PC-9 (cell line): ENCODE results near the gene NFKBIE. TPM values are rescaled to one million over a fixed set of nuclear protein-coding genes. Genes with fewer than 3 reads are reported as not detected.

Experiments
- BruUV-seq: library from RNA; stranded (reverse); fragments of 400-500 nt; replicated peaks from 2 replicates; lab custom pipeline; 2021; lab: Mats Ljungman, UMichigan
- CTCF ChIA-PET: fragments of 300-600 bp; sonication (Branson Sonifier 250); formaldehyde crosslinking; loops from one replicate; lab custom pipeline; 2022; ENCODE audit warnings: antibody characterized with exemption; lab: Charles Lee
- POLR2A ChIA-PET: fragments of 300-600 bp; sonication (Branson Sonifier 250); formaldehyde crosslinking; loops from one replicate; lab custom pipeline; 2022; ENCODE audit warnings: antibody characterized with exemption; ENCODE audit not compliant: unreplicated experiment; lab: Charles Lee
- DNase-seq, 2 experiments: peaks; one replicate each; pipeline versions ENCODE4 v3.0.0 to v3.0.0-alpha.2; 2015 to 2022; ENCODE audit warnings: mixed read lengths in 1 of 2
- H2AFZ ChIP-seq: fragments of 200-600 bp; sonication (generic); 2 replicates; pipeline ENCODE4 v1.8.1; 2017; ENCODE audit warnings: antibody characterized with exemption
- H3F3A ChIP-seq: fragments of 200-600 bp; sonication (generic); 2 replicates; pipeline ENCODE4 v1.8.1; 2017; ENCODE audit warnings: antibody characterized with exemption, mild to moderate bottlenecking, low read depth; ENCODE audit not compliant: insufficient read depth
- H3K27ac ChIP-seq: fragments of 200-600 bp; sonication (generic); 2 replicates; pipeline ENCODE4 v1.6.1; 2016; ENCODE audit warnings: mixed run types
- H3K27me3 ChIP-seq: fragments of 200-600 bp; sonication (generic); 2 replicates; pipeline ENCODE4 v1.6.1; 2016; ENCODE audit warnings: low read depth, mixed run types; ENCODE audit not compliant: insufficient read depth
- H3K36me3 ChIP-seq: fragments of 200-600 bp; sonication (generic); 2 replicates; pipeline ENCODE4 v1.6.1; 2016; ENCODE audit warnings: low read depth, mixed run types
- H3K4me1 ChIP-seq: fragments of 200-600 bp; sonication (generic); replicated peaks from 2 replicates; pipeline ENCODE4 v1.6.1; 2016; ENCODE audit warnings: mixed run types; ENCODE audit not compliant: insufficient read depth
- H3K4me2 ChIP-seq: fragments of 200-600 bp; sonication (generic); 2 replicates; pipeline ENCODE4 v1.6.1; 2017; ENCODE audit warnings: mixed run types
- H3K4me3 ChIP-seq: fragments of 200-600 bp; sonication (generic); 2 replicates; pipeline ENCODE4 v1.6.1; 2016; ENCODE audit warnings: mixed run types
- H3K79me2 ChIP-seq: fragments of 200-600 bp; sonication (generic); 2 replicates; pipeline ENCODE4 v1.6.1; 2017; ENCODE audit warnings: low read depth, mixed run types
- H3K9me2 ChIP-seq: fragments of 200-600 bp; sonication (generic); 2 replicates; pipeline ENCODE4 v1.8.1; 2017; ENCODE audit warnings: mild to moderate bottlenecking; ENCODE audit not compliant: insufficient read depth
- H3K9me3 ChIP-seq: fragments of 200-600 bp; sonication (generic); 2 replicates; pipeline ENCODE4 v1.8.1; 2016; ENCODE audit warnings: low read depth; ENCODE audit not compliant: insufficient read depth
- H4K20me1 ChIP-seq: fragments of 200-600 bp; sonication (generic); 2 replicates; pipeline ENCODE4 v1.8.1; 2017; ENCODE audit not compliant: insufficient read depth
- CTCF ChIP-seq: fragments of 200-600 bp; sonication (generic); conservative IDR thresholded peaks from 2 replicates; pipeline ENCODE4 v1.6.1; 2017; ENCODE audit warnings: mixed run types, antibody characterized with exemption, mild to moderate bottlenecking, moderate library complexity
- EZH2 ChIP-seq: fragments of 200-600 bp; sonication (generic); IDR thresholded peaks from 2 replicates; pipeline ENCODE4 v1.8.0; 2017; ENCODE audit warnings: antibody characterized with exemption, low read depth
- intact Hi-C: fragments of 100-400 bp; cut with micrococcal nuclease; formaldehyde crosslinking; loops from one replicate; pipeline ENCODE4 v1.10.0; 2022; ENCODE audit not compliant: unreplicated experiment
- total RNA-seq: library from RNA; stranded (reverse); gene quantifications from 2 replicates; pipeline ENCODE4 v1.2.3, GENCODE V29; 2021

Gene NFKBIE
- total RNA-seq, 1 experiment from 2014 or later = 7.6 TPM

DNA sequence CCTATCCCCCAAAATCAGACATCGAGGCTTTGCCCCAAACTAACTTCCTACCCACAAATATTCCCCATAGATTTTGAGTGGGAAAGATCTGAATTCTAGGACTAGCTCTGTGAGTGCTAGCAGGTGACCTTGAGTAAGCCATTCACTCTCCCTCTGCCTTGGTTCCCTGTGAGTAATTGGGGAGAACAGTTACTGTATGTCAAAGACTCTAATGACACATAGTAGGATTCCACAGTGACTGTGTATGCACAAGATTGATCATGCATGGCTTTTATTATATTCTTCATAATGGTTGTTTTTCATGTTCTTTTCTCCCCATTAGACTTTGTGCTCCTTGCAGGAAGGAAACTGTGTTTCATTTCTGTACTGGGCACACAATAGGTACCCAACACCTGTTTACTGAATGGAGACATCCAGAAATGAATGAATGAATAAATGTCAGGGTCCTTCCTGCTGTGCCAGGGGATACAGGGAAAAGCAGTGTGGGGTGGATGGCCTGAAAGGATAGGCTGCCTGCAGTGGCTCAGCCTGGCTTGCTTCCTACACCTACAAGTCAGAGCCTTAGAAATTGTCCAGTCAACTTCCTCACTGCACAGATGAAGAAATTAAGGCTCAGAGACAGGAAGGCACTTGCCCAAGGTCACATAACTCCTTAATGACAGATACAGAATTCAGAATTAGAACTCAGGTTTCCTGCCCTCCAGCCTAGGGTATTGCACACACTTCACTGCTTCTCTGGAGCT is 4.0 kb upstream of the NFKBIE start:
- H3K9me2 ChIP-seq = no peaks in the 10 kb centered on the region
- H3K27ac ChIP-seq = no peak overlapping the region
- H4K20me1 ChIP-seq = no peaks in the 10 kb centered on the region
- H3K4me2 ChIP-seq = no peak overlapping the region
- TF ChIP-seq EZH2 (no peak), CTCF (no peak)
- no peak overlapping the region for H3K4me3 ChIP-seq
- no peaks in the 10 kb centered on the region; the same call in 1 of the 2 replicates for H3K27me3 ChIP-seq
- intact Hi-C loops = loop anchor here (2.0 to 5.0 kb wide), 3 partner anchors 35 to 188 kb away; partner anchors contain the start of gene CDC5L
- no peak for DNase-seq
- ChIA-PET CTCF (interaction anchor here (0.6 to 1.8 kb wide), 2 partner anchors 67 to 179 kb away, joined by 3 to 14 read pairs; no protein-coding TSS in a partner anchor), POLR2A (no interaction called here)
- no peak overlapping the region for H2AFZ ChIP-seq
- H3K4me1 ChIP-seq = peaks cover 3% of the 10 kb centered on the region
- H3K9me3 ChIP-seq = no peaks in the 10 kb centered on the region
- no TSS peak for BruUV-seq
- peaks cover 18% of the 10 kb centered on the region; the same call in 1 of the 2 replicates for H3F3A ChIP-seq
- H3K79me2 ChIP-seq = peaks cover 5% of the 10 kb centered on the region
- no peaks in the 10 kb centered on the region for H3K36me3 ChIP-seq

DNA sequence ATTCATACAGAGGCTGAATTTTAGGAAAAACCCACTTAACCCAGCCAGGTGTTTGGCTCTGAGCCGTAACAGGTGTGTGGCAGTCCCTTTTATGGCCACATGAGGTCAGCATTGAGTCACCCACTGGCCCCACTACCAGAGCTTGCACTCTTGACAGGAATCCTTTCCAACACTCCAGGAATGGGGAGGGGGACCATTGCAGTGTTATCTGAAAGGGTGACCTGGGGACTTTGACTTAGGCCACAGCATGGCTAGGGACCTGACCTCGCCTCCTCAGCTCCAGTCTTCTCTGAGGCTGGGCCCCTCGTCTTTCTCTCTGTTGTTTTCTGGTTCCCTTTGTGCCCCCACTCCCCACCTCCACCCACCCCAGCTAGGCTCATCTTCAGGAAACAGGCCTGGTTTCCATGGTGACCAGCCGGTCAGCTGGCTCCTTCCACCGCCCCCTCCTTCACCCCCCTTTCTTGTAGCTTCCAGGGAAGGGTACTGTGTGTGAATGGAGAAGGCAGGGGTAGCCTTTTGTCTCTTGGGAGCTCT is 2.8 kb upstream of the NFKBIE start:
- no peaks in the 10 kb centered on the region for H3K9me2 ChIP-seq
- H3K27me3 ChIP-seq = no peaks in the 10 kb centered on the region; the same call in 1 of the 2 replicates
- ChIA-PET POLR2A (interaction anchor here (0.6 kb wide), 1 partner anchor 63 kb away, joined by 3 read pairs; no protein-coding TSS in a partner anchor), CTCF (interaction anchor here (1.6 to 1.8 kb wide), 2 partner anchors 69 to 172 kb away, joined by 3 to 14 read pairs; no protein-coding TSS in a partner anchor)
- H3K4me1 ChIP-seq = peaks cover 15% of the 10 kb centered on the region
- no TSS peak for BruUV-seq
- peaks cover 18% of the 10 kb centered on the region; the same call in 1 of the 2 replicates for H3F3A ChIP-seq
- H4K20me1 ChIP-seq = no peaks in the 10 kb centered on the region; the same call in 1 of the 2 replicates
- intact Hi-C loops = loop anchor here (1.0 to 5.0 kb wide), 4 partner anchors 37 to 189 kb away; partner anchors contain the start of gene CDC5L
- no peak overlapping the region for H3K27ac ChIP-seq
- H3K9me3 ChIP-seq = no peaks in the 10 kb centered on the region
- no peak overlapping the region for H3K4me3 ChIP-seq
- H3K36me3 ChIP-seq = no peaks in the 10 kb centered on the region
- peaks cover 14% of the 10 kb centered on the region for H3K79me2 ChIP-seq
- DNase-seq = peak in 1 of 2 experiments; percentile 53
- TF ChIP-seq EZH2 (no peak), CTCF (peak; percentile 92)
- no peak overlapping the region for H3K4me2 ChIP-seq
- no peak overlapping the region for H2AFZ ChIP-seq

DNA sequence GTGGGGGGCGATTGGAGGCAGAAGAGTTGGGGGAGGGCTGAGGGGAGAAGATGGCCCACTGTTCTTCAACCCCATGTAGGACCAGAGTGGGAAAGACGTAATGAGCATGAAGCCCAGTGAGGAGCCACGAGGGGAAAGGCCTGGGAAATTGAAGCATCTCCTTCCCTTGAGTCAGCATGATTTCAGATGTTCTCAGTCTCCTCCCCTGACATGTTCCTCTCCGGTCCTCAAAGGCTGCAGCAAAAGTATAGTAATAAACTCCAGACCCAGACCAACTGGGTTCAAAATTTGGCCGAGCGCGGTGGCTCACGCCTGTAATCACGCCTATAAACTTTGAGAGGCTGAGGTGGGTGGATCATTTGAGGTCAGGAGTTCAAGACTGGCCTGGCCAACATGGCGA is 1.9 kb upstream of the NFKBIE start:
- ChIA-PET POLR2A (no interaction called here), CTCF (interaction anchor here (0.7 to 1.6 kb wide), 2 partner anchors 171 to 1651 kb away, joined by 3 read pairs; no protein-coding TSS in a partner anchor)
- Histone ChIP-seq H3K4me1 (peaks cover 21% of the 10 kb centered on the region), H3K4me3 (no peak overlapping the region), H3K27ac (no peak overlapping the region), H4K20me1 (no peaks in the 10 kb centered on the region; the same call in 1 of the 2 replicates), H3K36me3 (no peaks in the 10 kb centered on the region), H2AFZ (no peak overlapping the region), H3K79me2 (peaks cover 22% of the 10 kb centered on the region), H3F3A (peaks cover 18% of the 10 kb centered on the region; the same call in 1 of the 2 replicates), H3K9me3 (no peaks in the 10 kb centered on the region), H3K4me2 (no peak overlapping the region), H3K27me3 (no peaks in the 10 kb centered on the region; the same call in 1 of the 2 replicates), H3K9me2 (no peaks in the 10 kb centered on the region)
- DNase-seq = no peak
- intact Hi-C loops = loop anchor here (5.0 kb wide), 2 partner anchors 120 to 190 kb away; partner anchors contain the start of gene CDC5L
- TF ChIP-seq CTCF (no peak), EZH2 (no peak)
- no TSS peak for BruUV-seq
